WTC11 (cell line): ENCODE data around the gene SMIM5. TPM values are rescaled to one million over a fixed set of nuclear protein-coding genes. Genes with fewer than 3 reads are reported as not detected.

Experiments
- ATAC-seq: fragments of 200-7000 bp; cut with Tn5 transposase; 2 replicates; pipeline ENCODE4 v1.10.0; 2021; ENCODE audit warnings: mild to moderate bottlenecking, moderate library complexity
- CTCF ChIA-PET: fragments of 300-600 bp; sonication (Branson Sonifier 250); formaldehyde crosslinking; loops from one replicate; lab custom pipeline; 2021; ENCODE audit warnings: antibody characterized with exemption; lab: Charles Lee
- POLR2A ChIA-PET: fragments of 350-600 bp; sonication (Branson Sonifier 250); formaldehyde crosslinking; loops from one replicate; lab custom pipeline; 2021; ENCODE audit warnings: antibody characterized with exemption; lab: Charles Lee
- DNase-seq: peaks from one replicate; pipeline ENCODE4 v3.0.0; 2021; ENCODE audit warnings: low spot score
- H3K27ac Mint-ChIP-seq: 2 replicates; pipeline ENCODE4 v1.8.0; 2021; ENCODE audit warnings: mixed read lengths
- H3K27me3 Mint-ChIP-seq: 2 replicates; pipeline ENCODE4 v1.8.0; 2021; ENCODE audit warnings: low read depth, mild to moderate bottlenecking, moderate library complexity, mixed read lengths
- H3K36me3 Mint-ChIP-seq: 2 replicates; pipeline ENCODE4 v1.8.0; 2021; ENCODE audit warnings: mixed read lengths
- H3K4me1 Mint-ChIP-seq: 2 replicates; pipeline ENCODE4 v1.8.0; 2022; ENCODE audit warnings: mixed read lengths
- H3K4me3 Mint-ChIP-seq: 2 replicates; pipeline ENCODE4 v1.8.0; 2021; ENCODE audit warnings: mild to moderate bottlenecking, moderate library complexity, mixed read lengths
- H3K9me3 Mint-ChIP-seq: 2 replicates; pipeline ENCODE4 v1.8.0; 2021; ENCODE audit warnings: mixed read lengths
- ATF1 ChIP-seq: sonication (generic); formaldehyde crosslinking; IDR thresholded peaks from 2 replicates; pipeline ENCODE4 v1.8.1; 2023; ENCODE audit warnings: mild to moderate bottlenecking, moderate library complexity, missing genetic modification reagents
- CBFB ChIP-seq: sonication (generic); formaldehyde crosslinking; IDR thresholded peaks from 2 replicates; pipeline ENCODE4 v1.8.1; 2022; ENCODE audit warnings: mild to moderate bottlenecking, low read depth, missing genetic modification reagents
- FOXJ3 ChIP-seq: sonication (generic); formaldehyde crosslinking; IDR thresholded peaks from 2 replicates; pipeline ENCODE4 v1.9.0; 2021; ENCODE audit warnings: missing genetic modification reagents, mild to moderate bottlenecking, borderline replicate concordance
- FOXP1 ChIP-seq: sonication (generic); formaldehyde crosslinking; IDR thresholded peaks from 2 replicates; pipeline ENCODE4 v1.8.0; 2022; ENCODE audit warnings: missing genetic modification reagents, mild to moderate bottlenecking, moderate library complexity, borderline replicate concordance
- FOXP4 ChIP-seq: sonication (generic); formaldehyde crosslinking; IDR thresholded peaks from 2 replicates; pipeline ENCODE4 v1.8.0; 2022; ENCODE audit warnings: mild to moderate bottlenecking, missing genetic modification reagents
- GRHL2 ChIP-seq: fragments of 250-450 bp; sonication (Bioruptor Pico); IDR thresholded peaks from 2 replicates; pipeline ENCODE4 v1.8.0; 2022; ENCODE audit warnings: mild to moderate bottlenecking, moderate library complexity; ENCODE audit not compliant: insufficient replicate concordance, severe bottlenecking
- GTF2I ChIP-seq: fragments of 250-450 bp; sonication (Bioruptor Pico); conservative IDR thresholded peaks from 2 replicates; pipeline ENCODE4 v1.4.0; 2021; ENCODE audit warnings: mild to moderate bottlenecking
- NR2C2 ChIP-seq: sonication (generic); formaldehyde crosslinking; IDR thresholded peaks from 2 replicates; pipeline ENCODE4 v1.8.0; 2022; ENCODE audit warnings: mild to moderate bottlenecking, missing genetic modification reagents
- PRDM15 ChIP-seq: sonication (generic); formaldehyde crosslinking; IDR thresholded peaks from 2 replicates; pipeline ENCODE4 v1.8.0; 2022; ENCODE audit warnings: missing genetic modification reagents
- PREB ChIP-seq: sonication (generic); formaldehyde crosslinking; IDR thresholded peaks from 2 replicates; pipeline ENCODE4 v1.8.1; 2022; ENCODE audit warnings: mild to moderate bottlenecking, missing genetic modification reagents, moderate library complexity, borderline replicate concordance
- RORB ChIP-seq: fragments of 250-450 bp; sonication (Bioruptor Pico); IDR thresholded peaks from 2 replicates; pipeline ENCODE4 v1.9.0; 2021; ENCODE audit warnings: mild to moderate bottlenecking
- SOX15 ChIP-seq: fragments of 250-450 bp; sonication (Bioruptor Pico); IDR thresholded peaks from 2 replicates; pipeline ENCODE4 v1.9.0; 2021; ENCODE audit warnings: mild to moderate bottlenecking
- SP1 ChIP-seq: sonication (generic); formaldehyde crosslinking; conservative IDR thresholded peaks from 2 replicates; pipeline ENCODE4 v1.8.1; 2022; ENCODE audit warnings: missing genetic modification reagents
- USF2 ChIP-seq: sonication (generic); formaldehyde crosslinking; IDR thresholded peaks from 2 replicates; pipeline ENCODE4 v1.8.1; 2023; ENCODE audit warnings: mild to moderate bottlenecking, missing genetic modification reagents, moderate library complexity
- ZNF121 ChIP-seq: sonication (generic); formaldehyde crosslinking; IDR thresholded peaks from 2 replicates; pipeline ENCODE4 v1.8.0; 2023; ENCODE audit warnings: missing genetic modification reagents
- ZNF232 ChIP-seq: sonication (generic); formaldehyde crosslinking; IDR thresholded peaks from 2 replicates; pipeline ENCODE4 v1.8.0; 2022; ENCODE audit warnings: mild to moderate bottlenecking, missing genetic modification reagents
- ZNF425 ChIP-seq: fragments of 250-450 bp; sonication (Bioruptor Pico); conservative IDR thresholded peaks from 2 replicates; pipeline ENCODE4 v1.9.0; 2021; ENCODE audit warnings: mild to moderate bottlenecking
- ZNF671 ChIP-seq: fragments of 250-450 bp; sonication (Bioruptor Pico); IDR thresholded peaks from 2 replicates; pipeline ENCODE4 v1.8.0; 2021; ENCODE audit warnings: mild to moderate bottlenecking
- total RNA-seq: library from RNA; stranded (reverse); gene quantifications from 3 replicates; pipeline ENCODE4 v1.2.3, GENCODE V29; 2021
- TF ChIP-seq, protein P1 (sequence below): sonication (generic); formaldehyde crosslinking; IDR thresholded peaks from 2 replicates; pipeline ENCODE4 v1.8.1; 2023; ENCODE audit warnings: mild to moderate bottlenecking, moderate library complexity, missing genetic modification reagents
- TF ChIP-seq, protein P2 (sequence below): fragments of 250-450 bp; sonication (Bioruptor Pico); IDR thresholded peaks from 2 replicates; pipeline ENCODE4 v2.1.2; 2022; ENCODE audit warnings: mild to moderate bottlenecking, moderate library complexity

The SMIM5 gene
- total RNA-seq, 1 experiment from 2014 or later = not detected

DNA sequence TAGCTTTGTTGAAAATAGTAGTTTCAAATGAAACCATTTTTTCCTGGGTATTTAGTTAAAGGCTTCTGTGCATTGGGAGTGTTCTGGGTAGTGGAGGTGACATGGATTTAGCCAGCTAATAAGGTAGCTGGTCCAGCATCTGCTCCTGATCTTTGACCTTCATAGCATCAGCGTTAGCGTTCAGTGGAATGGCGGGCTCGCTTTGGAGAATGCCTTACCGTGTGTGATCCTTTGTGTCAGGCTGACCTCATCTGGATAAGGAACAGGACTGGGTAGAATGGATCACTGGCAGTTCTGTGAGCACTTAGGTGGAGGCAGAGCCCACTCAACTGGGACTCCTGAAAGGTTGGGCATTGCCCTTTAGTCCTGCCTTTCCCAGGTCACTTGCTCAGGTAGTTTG lies 37.6 kb downstream of the SMIM5 start:
- POLR2A ChIA-PET = no interaction called here

GRCh38 chr17:75672011-75672410 lies 38.8 kb downstream of the SMIM5 start:
- Mint-ChIP-seq H3K4me3 (no peak overlapping the region), H3K9me3 (no peaks in the 10 kb centered on the region), H3K4me1 (peaks cover 6% of the 10 kb centered on the region), H3K36me3 (peaks cover 42% of the 10 kb centered on the region), H3K27ac (no peak overlapping the region), H3K27me3 (no peaks in the 10 kb centered on the region)
- TF ChIP-seq USF2 (CRISPR knock-in tag) (no peak), GRHL2 (CRISPR knock-in tag) (no peak), PRDM15 (CRISPR knock-in tag) (no peak), FOXP1 (CRISPR knock-in tag) (no peak), ATF1 (CRISPR knock-in tag) (no peak), SP1 (CRISPR knock-in tag) (no peak), ZNF232 (no peak), FOXP4 (CRISPR knock-in tag) (no peak), ZNF425 (no peak), SOX15 (CRISPR knock-in tag) (no peak), ZNF121 (CRISPR knock-in tag) (no peak), CBFB (CRISPR knock-in tag) (no peak), ZNF671 (CRISPR knock-in tag) (no peak), PREB (CRISPR knock-in tag) (no peak), FOXJ3 (CRISPR knock-in tag) (no peak)
- TF ChIP-seq, protein P1, sequence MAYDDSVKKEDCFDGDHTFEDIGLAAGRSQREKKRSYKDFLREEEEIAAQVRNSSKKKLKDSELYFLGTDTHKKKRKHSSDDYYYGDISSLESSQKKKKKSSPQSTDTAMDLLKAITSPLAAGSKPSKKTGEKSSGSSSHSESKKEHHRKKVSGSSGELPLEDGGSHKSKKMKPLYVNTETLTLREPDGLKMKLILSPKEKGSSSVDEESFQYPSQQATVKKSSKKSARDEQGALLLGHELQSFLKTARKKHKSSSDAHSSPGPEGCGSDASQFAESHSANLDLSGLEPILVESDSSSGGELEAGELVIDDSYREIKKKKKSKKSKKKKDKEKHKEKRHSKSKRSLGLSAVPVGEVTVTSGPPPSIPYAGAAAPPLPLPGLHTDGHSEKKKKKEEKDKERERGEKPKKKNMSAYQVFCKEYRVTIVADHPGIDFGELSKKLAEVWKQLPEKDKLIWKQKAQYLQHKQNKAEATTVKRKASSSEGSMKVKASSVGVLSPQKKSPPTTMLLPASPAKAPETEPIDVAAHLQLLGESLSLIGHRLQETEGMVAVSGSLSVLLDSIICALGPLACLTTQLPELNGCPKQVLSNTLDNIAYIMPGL = no peak
- TF ChIP-seq, protein P2, sequence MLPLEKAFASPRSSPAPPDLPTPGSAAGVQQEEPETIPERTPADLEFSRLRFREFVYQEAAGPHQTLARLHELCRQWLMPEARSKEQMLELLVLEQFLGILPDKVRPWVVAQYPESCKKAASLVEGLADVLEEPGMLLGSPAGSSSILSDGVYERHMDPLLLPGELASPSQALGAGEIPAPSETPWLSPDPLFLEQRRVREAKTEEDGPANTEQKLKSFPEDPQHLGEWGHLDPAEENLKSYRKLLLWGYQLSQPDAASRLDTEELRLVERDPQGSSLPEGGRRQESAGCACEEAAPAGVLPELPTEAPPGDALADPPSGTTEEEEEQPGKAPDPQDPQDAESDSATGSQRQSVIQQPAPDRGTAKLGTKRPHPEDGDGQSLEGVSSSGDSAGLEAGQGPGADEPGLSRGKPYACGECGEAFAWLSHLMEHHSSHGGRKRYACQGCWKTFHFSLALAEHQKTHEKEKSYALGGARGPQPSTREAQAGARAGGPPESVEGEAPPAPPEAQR (CRISPR knock-in tag) = no peak
- no peak for ATAC-seq
- CTCF ChIA-PET = interaction anchor here (0.8 to 5.6 kb wide), 6 partner anchors 20 to 82 kb away, joined by 3 to 72 read pairs (median 5); partner anchors contain the start of gene SMIM5
- POLR2A ChIA-PET = no interaction called here
- DNase-seq = no peak

More for the DNA sequence above, 37.6 kb downstream of the SMIM5 start:
- Mint-ChIP-seq H3K27ac (no peak overlapping the region), H3K9me3 (no peaks in the 10 kb centered on the region), H3K4me3 (no peak overlapping the region), H3K36me3 (peaks cover 37% of the 10 kb centered on the region), H3K27me3 (no peaks in the 10 kb centered on the region), H3K4me1 (peaks cover 10% of the 10 kb centered on the region)
- TF ChIP-seq GTF2I (CRISPR knock-in tag) (no peak), RORB (no peak), NR2C2 (CRISPR knock-in tag) (no peak)
- CTCF ChIA-PET = interaction anchor here (5.2 to 5.6 kb wide), 2 partner anchors 37 to 78 kb away, joined by 23 to 72 read pairs; partner anchors contain the start of gene SMIM5
- DNase-seq (no peak), ATAC-seq (no peak)
